ENCODE results near the gene OR11L1. TPM values are rescaled to one million over a fixed set of nuclear protein-coding genes. Genes with fewer than 3 reads are reported as not detected.

The OR11L1 gene
- under 0.01 TPM for total RNA-seq

GRCh38 chr1:247841796-247842195 is at the start of gene OR11L1:
TSS of gene OR11L1 (minus strand) at chr1:247841896. CDS start at chr1:247841896, 0 bp downstream.
- no peak for DNase-seq (ENCODE audit: low read depth in 2 of 3, low spot score in 2 of 3)

DNA sequence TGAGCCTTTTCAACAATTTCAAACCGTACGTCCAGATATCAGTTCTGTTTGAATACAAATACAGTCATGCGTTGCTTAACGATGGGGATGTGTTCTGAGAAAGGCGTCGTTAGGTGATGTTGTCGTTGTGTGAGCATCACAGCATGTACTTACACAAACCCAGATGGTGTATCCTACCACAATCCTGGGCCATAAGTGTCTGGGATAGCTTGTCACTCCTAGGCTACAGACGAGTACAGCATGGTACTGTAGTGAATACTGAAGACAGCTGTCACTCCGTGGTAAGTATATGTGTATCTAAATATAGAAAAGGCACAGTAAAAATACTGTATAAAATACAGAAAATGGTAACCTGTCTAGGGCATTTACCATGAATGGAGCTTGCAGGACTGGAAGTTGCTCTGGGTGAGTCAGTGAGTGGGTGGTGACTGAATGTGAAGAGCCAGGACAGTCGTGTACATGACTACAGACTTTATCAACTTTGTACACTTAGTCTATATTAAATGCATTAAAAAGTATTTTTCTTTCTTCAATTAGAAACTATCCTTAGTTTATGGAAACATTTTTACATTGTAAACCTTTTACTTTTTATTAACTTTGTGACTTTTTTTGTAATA is 43.2 kb upstream of the OR11L1 start:
- DNase-seq (ENCODE audit: low read depth in 2 of 3, low spot score in 2 of 3) = no peak

GRCh38 chr1:247883346-247883745 is 41.6 kb upstream of the OR11L1 start:
- no peak for DNase-seq (ENCODE audit: low read depth in 2 of 3, low spot score in 2 of 3)

- no peak for DNase-seq (ENCODE audit: low read depth in 2 of 3, low spot score in 2 of 3)
Measured at GRCh38 chr1:247865416-247865815, 23.7 kb upstream of the OR11L1 start.

- no peak for DNase-seq (ENCODE audit: low read depth in 2 of 3, low spot score in 2 of 3)
Measured at GRCh38 chr1:247864644-247865043, 22.9 kb upstream of the OR11L1 start.

DNA sequence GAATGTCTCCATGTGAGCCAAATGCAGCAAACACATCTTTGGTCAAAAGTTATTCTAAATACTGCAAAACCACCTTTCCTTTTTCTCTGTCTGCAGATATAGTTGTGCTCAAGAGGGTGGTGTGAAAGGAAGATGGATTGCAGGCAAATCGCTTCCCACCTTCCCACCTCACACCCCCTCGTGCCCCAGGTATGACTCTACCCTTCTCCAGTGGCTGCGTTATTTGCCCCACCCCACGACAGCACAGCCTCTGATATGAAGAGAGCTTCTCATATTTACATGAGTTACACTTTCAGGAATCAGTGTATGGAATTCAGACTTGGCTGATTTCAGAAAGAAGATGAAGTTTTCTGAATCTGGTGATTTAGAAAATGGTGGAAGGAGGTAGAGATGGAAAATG is 21.1 kb upstream of the OR11L1 start:
- no peak for DNase-seq (ENCODE audit: low read depth in 2 of 3, low spot score in 2 of 3)

DNA sequence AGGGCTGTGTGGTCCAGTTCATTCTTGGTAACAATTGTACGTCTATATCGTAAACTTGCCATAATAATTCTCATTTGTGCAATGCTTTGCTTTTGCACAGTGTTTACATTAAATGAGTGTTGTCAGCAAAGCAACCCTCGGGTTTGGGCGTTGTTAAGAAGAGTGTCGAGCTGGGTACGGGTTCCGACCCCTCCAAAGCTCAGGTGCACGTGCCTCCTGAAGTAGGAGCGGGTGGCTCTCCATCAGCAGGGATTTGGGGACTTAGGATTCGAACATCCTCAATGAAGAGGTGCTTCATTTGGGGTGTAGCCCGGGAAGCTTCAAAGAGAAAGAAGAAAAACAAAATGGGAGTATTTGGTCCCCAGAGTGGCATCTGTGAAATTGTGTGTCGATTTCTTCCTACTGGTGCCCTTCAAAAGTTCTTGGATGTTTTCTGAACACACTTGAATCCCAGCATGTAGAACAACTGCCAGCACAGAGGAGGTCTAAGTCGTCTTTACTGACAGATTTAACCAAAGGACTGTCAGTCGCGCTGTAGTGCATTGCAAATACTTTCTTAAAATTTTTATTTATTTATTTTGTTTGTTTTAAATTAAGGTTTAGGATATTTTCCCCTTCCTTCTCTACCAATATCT is 16.4 kb upstream of the OR11L1 start:
- DNase-seq (ENCODE audit: low read depth in 2 of 3, low spot score in 2 of 3) = peak in 1 of 3 donors; percentile 37

- DNase-seq (ENCODE audit: low read depth in 2 of 3, low spot score in 2 of 3) = peak in 2 of 3 donors; percentile 83 to 84
Measured at GRCh38 chr1:247857069-247857984, 15.6 kb upstream of the OR11L1 start, which contains the start of gene TRIM58. TSS of gene TRIM58 (plus strand) at chr1:247857187. CDS start at chr1:247857247, 60 bp downstream.

GRCh38 chr1:247855911-247856310 is 14.2 kb upstream of the OR11L1 start:
- DNase-seq (ENCODE audit: low read depth in 2 of 3, low spot score in 2 of 3) = no peak

DNA sequence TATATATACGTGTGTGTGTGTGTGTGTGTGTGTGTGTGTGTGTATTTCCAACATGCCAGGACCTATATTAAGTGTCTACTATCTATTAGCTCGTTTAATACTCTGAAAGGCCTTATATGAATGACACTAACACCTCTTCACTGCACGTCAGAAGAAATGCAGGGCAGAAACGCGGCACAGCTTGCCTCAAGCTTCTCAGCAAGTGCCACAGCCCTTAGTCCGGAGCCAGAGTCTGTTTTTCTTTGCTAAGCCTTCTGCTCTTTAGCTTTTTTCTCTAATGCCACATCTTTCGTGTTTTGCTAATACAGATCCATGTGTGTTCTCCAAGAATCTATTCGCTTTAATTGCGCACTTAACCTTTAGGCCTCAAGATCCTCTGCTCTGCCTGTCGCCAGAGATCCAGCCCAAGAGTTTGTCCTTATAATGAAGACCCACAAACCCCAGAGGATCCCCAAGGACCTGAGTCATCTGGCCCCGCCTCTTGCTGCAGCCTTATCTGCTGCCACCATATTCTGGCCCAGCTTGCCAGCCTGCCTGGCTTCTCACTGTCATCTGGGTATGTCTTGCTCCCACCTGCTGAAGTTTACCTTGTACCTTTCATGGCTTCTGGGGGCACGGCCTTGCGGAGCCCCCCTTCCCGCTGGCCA is 13.3 kb upstream of the OR11L1 start:
- peak in 2 of 3 donors; percentile 67 to 77 for DNase-seq (ENCODE audit: low read depth in 2 of 3, low spot score in 2 of 3)

DNA sequence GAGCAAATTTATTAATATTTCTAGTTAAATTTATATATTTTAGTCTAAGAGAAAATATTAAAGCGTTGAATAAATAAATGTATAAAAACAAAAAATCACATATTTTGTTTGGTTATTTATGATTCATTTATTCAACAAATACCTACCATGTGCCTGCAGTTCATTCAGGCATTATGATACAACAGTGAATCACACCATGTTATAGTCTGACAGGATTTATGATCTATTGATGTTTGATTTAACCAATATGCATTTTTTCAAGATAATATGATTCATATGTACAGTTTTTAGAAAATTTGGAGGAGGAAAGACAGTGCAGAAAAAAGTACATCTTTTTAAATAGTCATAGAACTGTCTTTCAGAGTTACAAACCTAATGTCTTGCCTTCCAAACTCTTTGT is 7.9 kb upstream of the OR11L1 start:
- no peak for DNase-seq (ENCODE audit: low read depth in 2 of 3, low spot score in 2 of 3)

DNA sequence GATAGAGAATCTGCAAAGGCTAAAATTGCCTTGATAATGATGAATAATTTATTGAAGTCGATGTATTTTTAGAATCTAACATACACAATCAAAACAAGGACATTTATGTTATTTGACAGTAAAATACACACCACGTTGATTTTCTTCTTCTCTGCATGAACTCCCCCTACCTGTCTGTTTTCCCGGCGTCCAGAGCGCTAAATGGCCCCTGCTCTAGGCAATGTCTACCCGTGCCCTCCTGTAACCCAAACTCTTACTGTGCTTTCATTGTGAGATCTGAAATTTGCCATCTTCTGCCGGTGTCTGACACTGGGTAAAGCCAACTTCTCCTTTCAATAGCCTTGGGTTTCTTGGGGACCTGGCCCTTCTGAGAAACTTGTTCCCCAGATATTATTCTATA is 6.7 kb upstream of the OR11L1 start:
- no peak for DNase-seq (ENCODE audit: low read depth in 2 of 3, low spot score in 2 of 3)

DNA sequence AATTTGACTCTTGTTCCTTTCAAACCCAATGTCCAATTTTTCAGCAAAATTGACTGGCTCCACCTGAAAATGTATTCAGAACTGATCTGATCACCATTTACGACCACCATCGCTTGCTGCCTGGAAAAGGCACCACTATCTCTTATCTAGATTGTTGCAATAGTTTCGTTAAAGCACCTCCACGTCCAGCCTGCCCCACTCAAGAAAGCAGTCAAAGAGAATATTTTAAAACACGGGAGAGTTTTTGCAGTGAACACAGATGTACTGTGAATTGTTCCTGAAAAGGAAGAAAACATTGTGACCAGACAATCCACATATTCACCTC is 4.0 kb upstream of the OR11L1 start:
- DNase-seq (ENCODE audit: low read depth in 2 of 3, low spot score in 2 of 3) = no peak

DNA sequence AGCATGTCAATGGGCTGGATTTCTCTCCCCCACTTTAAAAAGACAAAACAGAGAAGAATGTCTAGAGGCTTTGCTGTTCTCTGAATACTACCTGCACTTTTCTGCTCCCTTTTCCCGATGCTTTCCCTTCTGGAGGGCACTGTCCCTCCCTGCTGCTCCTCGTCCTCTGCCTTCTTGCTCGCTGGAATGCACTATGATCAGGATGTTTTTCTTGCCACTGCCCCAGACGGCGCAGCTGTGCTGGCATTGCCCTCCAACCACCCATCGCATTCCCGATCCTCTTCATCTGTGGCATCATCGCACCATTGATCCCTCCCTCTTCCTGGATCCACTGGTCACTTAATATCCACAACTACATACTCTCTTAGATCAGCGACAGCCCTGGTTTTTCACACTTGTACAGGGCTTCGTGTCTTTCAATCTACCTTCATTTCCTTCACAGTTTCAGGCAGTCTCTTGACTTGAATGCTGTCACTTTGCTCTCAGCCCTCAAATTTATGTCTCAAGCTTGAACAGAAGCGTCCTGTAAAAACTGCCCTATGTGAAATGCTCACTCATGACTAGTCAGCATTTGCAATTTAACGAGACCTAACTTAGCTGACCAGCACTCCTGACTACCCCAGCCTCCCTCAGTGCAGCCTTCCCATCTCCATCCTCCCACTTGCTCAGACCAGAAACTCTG is 3.5 kb upstream of the OR11L1 start:
- no peak for DNase-seq (ENCODE audit: low read depth in 2 of 3, low spot score in 2 of 3)

GRCh38 chr1:247843411-247843810 is 1.7 kb upstream of the OR11L1 start:
- DNase-seq (ENCODE audit: low read depth in 2 of 3, low spot score in 2 of 3) = no peak

- peak in 1 of 3 donors; percentile 50 for DNase-seq (ENCODE audit: low read depth in 2 of 3, low spot score in 2 of 3)
Measured at GRCh38 chr1:247840818-247841217, 878 bp downstream of the OR11L1 start.

DNA sequence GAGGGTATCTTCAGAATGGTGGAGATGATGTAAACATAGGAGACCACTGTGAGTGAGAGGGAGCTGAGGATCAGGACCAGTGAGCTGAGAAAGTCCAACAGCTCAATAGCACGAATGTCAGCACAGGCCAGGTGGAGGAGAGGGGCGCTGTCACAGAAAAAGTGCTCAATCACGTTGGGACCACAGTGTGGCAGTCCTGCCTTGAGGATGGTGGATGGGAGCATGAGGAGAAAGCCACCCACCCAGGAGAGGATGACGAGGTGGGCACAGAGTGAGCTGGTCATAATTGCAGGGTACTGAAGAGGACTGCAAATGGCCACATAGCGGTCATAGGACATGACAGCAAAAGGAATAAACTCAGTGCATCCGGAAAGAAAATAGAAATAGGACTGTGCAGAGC is 8.1 kb downstream of the OR11L1 start:
- DNase-seq (ENCODE audit: low read depth in 2 of 3, low spot score in 2 of 3) = no peak

DNA sequence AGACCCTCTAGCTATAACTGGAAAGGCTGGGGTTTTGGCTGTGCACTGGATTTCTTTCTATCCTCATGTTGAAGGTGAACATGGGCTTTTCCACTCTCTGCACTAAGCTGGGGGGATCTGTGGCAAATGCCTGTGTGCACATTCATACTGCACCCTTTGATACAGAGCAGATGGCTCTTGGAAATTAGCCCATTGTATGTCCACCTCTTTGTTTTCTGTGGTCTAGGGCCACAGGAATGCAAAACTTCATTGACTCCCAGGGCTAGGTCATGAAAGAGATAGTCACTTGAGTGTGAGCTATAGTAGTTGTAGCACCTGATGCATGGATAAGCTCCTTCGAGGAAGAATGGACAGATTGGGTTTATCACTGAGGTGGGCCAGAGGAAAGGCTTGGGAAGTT is 12.0 kb downstream of the OR11L1 start:
- DNase-seq (ENCODE audit: low read depth in 2 of 3, low spot score in 2 of 3) = no peak

- DNase-seq (ENCODE audit: low read depth in 2 of 3, low spot score in 2 of 3) = peak in 1 of 3 donors; percentile 2
Measured at GRCh38 chr1:247825362-247825761, 16.3 kb downstream of the OR11L1 start.

- DNase-seq (ENCODE audit: low read depth in 2 of 3, low spot score in 2 of 3) = no peak
Measured at GRCh38 chr1:247824023-247824422, 17.7 kb downstream of the OR11L1 start, which contains the start of gene OR14A16. TSS of gene OR14A16 (minus strand) at chr1:247824119. CDS start at chr1:247815729, 8,390 bp downstream.
